HG02970 (cell line): Measurements from ENCODE around the gene MLC1.

Experiments
- ATAC-seq: cut with Tn5 transposase; IDR thresholded peaks from one replicate; pipeline ENCODE4 v1.9.1; 2021; ENCODE audit warnings: mild to moderate bottlenecking, moderate library complexity, moderate number of reproducible peaks; ENCODE audit not compliant: unreplicated experiment, low FRiP score

The MLC1 gene

DNA sequence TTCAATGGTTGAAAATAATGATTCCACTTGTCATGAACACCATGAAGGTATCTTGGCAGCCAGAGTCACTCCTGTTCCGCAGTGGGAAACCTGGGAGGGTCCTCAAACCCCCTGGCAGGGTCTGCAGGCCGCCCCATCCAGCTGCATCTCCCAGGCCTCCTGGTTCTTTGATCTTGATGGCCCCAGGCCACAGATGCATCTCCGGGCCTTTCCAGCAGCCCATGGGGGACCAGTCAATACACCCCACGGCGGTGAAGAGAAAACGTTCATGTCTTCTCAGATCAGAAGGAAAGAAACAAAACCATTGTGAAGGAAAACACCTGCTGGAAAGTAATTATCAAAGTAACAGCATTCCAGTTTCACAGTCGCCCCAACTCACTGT is 25.4 kb downstream of the MLC1 start:
- no peak for ATAC-seq

DNA sequence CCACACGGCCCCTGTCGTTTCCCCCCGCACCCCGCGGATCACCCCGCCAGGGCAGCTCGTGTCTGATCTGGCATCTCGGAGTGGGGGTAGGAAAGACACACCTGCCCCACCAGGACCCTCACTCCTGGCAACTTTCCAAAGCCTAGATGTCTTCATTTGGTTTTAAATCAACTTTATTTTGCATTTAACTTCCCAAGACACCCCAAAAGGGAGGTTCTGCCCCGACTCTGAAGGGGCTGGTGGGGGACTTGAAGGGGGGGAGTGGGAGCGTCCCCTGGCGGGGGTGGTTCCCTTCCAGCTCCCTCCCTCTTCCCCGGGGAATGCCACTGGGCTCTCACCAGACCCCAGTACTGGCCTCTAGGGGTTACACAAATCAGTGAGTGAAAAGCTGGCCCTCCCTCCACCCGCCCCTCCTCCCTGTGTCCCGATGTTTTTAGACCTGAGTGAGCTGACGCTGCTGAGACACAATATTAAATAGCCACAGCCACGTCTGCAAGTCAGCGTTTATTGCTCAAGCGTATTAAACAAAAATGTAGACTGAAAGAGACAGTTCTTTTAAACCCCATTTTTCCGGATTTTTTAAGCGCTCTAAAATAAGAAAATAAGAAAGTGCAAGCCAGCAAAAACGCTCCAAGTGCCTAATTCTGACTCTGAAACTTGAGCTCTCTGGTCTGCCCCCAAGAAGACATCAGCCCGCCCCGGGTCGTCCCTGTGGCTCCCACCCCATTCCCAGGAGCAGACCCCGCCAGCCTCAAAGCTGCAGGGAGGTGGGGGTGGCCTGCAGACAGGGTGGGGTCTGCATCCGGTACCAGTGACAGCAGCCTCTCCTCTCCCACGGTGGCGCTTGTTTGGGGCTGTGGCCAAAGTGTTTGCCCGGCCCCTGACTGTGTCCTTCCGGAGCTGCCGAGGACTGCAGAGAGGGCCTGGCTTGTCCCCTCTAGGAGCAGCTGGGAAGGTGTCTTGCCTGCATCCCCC is 26.0 kb downstream of the MLC1 start:
- no peak for ATAC-seq

- ATAC-seq: no peak
Observed at GRCh38 chr22:50058061-50058905, 26.9 kb downstream of the MLC1 start, which contains the start of gene TTLL8. TTLL8 (minus strand) TSS chr22:50058298.

DNA sequence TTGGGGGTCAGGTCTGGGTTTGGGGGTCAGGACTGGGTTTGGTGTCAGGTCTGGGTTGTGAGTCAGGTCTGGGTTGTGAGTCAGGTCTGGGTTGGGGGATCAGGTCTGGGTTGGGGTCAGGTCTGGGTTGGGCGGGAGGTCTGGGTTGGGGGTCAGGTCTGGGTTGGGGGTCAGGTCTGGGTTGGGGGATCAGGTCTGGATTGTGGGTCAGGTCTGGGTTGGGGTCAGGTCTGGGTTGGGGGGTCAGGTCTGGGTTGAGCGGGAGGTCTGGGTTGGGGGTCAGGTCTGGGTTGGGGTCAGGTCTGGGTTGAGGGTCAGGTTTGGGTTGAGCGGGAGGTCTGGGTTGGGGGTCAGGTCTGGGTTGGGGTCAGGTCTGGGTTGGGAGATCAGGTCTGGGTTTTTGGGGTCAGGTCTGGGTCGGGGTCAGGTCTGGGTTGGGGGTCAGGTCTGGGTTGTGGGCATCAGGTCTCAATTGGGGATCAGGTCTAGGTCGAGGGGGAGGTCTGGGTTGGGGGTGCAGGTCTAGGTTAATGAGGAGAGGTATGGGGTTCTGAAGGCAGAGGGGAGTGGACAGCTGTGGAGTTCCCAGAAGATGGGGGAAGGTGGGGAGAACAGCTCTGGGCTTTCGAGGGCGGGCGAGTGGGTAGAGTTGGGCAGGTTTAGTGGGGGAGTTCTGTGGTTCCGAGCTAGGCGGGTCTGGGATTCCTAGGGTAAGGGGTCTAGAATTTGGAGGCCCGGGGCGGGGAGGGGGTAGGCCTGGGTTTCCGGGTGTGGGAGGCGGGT is 27.8 kb downstream of the MLC1 start:
- ATAC-seq: no peak

DNA sequence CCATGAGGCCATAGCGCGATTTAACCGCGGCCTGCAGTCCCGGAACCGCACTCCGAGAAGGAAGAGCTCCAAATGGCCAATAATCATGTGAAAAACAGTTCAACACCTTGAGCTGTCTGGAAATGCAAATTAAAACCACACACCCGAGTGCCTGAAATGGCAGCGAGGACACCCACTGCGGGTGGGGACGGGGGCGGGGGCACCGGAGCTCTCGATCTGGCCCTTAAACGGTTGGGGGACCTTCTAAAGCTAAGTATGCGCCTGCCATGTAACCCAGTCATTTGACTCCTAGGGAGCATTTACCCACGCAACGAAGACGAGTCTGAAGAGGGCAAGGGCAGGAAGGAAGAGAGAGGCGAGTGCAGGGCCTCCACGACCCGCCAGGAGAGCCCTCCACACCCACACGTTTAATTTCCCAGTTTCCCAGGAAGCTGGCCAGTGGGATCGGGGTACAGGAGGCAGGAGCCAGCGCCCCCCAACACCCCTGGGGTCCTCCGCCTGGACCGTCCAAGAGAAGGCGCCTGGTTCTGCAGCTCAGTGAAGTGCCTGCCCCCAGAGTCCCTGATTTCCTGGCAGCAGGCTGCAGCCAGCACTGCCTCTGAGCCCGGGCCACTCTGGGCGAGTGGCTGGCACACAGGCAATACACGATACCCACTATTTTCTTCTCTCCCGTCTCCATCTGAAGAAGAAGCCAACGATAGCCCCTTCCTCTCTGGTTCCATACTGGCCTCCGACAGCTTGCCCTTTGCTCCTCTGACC is 28.8 kb downstream of the MLC1 start:
- ATAC-seq: no peak

GRCh38 chr22:50053861-50054260 is 31.4 kb downstream of the MLC1 start:
- ATAC-seq: no peak

GRCh38 chr22:50051930-50052329 is 33.3 kb downstream of the MLC1 start:
- no peak for ATAC-seq

GRCh38 chr22:50049299-50050195 is 35.7 kb downstream of the MLC1 start:
- no peak for ATAC-seq

- no peak for ATAC-seq
Observed at GRCh38 chr22:50048836-50049235, 36.4 kb downstream of the MLC1 start.

DNA sequence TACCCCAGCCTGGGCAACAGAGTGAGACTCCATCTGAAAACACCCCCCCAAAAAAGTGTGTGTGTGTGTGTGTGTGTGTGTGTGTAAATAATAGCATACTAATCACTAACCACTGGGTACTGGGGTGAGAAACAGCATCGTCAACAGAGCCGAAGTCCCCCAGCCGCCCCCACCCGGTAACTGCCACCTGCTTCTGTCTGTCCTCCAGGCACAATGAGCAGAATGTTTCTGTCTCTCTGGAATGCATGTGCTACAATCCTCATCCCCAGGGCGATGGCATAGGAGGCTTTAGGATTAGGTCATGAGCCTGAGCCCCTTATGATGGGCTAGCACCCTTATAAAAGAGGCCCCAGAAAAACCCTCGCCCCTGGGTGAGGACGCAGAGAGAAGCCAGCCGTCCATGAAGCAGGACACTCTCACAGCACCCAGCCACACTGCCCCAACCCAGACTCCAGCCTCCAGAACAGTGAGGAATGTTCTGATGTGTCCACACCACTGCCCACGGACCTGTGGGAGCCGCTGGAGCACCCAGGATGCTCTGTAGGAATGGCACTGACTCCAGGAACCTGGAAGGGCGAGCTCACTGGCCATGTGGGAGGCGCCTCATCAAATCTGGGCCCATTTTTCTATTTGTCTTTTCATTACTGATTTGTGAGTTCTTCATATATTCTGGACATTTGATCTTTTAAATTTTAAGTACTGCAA is 37.0 kb downstream of the MLC1 start:
- ATAC-seq: no peak

DNA sequence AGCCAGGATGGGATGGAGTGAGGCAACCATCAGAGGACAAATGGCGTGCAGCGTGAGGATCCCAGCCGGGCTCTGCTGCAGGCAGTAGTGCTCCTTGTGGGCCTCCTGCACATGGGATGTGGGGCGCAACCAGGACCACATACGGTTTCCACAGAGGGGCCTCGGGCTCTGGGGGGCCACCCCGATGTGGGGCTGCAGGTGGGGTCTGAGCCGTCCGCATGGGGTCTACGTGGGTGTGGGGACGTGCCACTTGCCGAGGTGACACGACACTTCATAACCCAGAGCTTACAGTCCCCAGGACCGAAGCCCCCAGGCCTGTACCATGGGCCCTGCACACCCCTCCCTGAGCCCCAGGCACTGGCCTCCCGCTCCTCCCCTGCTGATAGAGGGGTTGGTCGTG is 37.9 kb downstream of the MLC1 start:
- no peak for ATAC-seq

DNA sequence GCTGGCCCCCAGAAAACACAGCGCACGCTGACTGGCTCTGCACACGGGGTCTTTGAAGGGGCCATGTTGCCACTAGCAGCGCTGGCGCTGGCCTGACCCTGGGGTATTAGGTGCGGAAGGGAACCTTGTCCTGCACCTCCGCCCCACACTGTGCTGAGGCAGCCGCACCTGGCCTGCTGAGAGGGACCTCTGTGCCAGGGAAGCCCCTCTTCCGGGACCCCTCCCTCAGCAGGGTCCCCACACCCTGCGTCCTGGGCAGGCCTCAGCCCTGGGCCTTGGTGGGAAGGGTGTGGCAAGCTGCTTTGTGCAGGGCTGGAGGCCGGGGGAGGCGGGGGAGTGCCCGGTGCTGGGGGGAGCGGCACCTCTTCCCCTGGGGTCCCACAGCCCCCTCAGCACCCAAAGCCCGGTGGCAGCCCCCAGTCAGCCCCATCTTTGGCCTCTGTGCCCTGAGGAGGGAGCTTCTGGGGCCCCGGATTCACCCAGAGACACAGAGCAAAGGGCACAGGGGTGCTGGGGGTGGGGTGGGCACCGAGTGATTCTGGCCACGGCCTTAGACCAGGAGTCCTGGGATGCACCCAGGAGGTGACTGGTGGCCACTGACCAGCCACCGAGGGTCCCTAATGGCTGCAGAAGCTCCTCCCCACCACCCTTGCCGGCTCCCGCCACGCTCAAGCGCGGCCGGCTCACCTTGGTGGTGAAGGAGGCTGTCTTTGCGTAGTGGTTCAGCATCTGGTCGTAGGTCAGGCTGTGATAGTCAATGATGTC is 38.6 kb downstream of the MLC1 start:
- no peak for ATAC-seq

DNA sequence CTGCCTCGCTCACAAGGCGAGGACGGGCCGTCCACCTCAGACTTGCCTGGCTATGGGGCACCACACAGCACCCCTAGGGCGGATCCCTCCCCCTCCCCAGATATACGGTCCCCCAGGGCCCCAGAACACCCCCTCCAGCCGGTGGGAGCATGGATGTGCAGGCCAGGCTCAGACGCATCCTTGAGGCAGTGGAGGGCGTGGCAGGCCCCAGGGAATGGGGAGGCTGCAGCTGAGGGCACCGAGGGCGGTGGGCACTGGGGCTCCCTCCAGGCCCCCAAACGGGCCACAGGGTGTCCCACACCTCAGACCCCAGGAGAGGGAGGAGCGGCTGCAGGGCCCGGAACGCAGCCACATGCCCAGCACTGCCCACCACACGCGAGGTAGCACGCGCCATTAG is 39.2 kb downstream of the MLC1 start:
- ATAC-seq: no peak

GRCh38 chr22:50045211-50046018 is 39.8 kb downstream of the MLC1 start:
- ATAC-seq: no peak

GRCh38 chr22:50044485-50045118 is 40.6 kb downstream of the MLC1 start:
- ATAC-seq: no peak

GRCh38 chr22:50041361-50042065 is 43.7 kb downstream of the MLC1 start:
- no peak for ATAC-seq
